ENCODE results near the gene FBXO31.
"Not testable (repeated sequence)": the region's sequence is repeated elsewhere in the genome, so short reads cannot be mapped to it uniquely, and the experiment has no call there.

FBXO31 gene

DNA sequence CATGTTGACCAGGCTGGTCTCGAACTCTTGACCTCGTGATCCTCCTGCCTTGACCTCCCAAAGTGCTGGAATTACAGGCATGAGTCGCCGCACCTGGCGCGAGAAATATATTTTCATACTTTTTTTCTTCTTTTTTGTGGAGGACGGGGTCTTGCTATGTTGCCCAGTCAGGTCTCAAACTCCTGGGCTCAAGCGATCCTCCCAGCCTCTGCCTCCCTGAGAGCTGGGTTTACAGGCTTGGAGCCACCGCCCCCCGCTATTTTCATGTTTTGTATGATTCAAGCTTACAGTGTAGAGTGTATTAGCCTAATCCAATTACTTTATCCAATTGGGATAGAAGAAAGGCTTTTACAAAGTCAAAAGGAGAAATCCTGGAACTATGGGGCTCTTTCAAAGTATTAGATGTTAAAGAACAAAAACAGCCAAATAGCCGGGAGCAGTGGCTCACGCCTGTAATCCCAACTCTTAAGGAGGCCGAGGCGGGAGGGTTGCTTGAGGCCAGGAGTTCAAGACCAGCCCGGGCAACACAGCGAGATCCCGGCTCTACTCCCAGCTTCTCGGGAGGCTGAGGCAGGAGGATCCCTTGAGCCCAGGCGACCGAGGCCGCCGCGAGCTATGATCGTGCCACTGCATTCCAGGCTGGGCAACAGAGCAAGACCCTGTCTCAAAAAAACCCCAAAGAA, 7.2 kb upstream of the FBXO31 start:
- H3K9me3 ChIP-seq (replicated peaks in 1 of 11), result no peaks in the 10 kb centered on the region
- peak overlapping the region; percentile 88 to 97 (median 94); a peak in 19 of 20 replicates for H3K4me3 ChIP-seq
- H3K27me3 ChIP-seq, result no peaks in the 10 kb centered on the region
- H3K4me2 ChIP-seq, result peak overlapping the region; percentile 92 to 99 (median 97)
- peak overlapping the region; percentile 94 to 99 (median 96) for H3K27ac ChIP-seq
- H3K9ac ChIP-seq, result peak overlapping the region; percentile 94 to 100 (median 98)
- H3K36me3 ChIP-seq, result peaks cover 4 to 10% (median 6%) of the 10 kb centered on the region in 11 experiments; a peak in 6 of 22 replicates
- no peak for TF ChIP-seq Cebpa-rat (IDR thresholded peaks at IDR 0.05)
- H3K4me1 ChIP-seq, result peaks cover 73 to 81% (median 77%) of the 10 kb centered on the region in 10 experiments
- peaks cover 32 to 36% (median 36%) of the 10 kb centered on the region in 11 experiments for H4K20me1 ChIP-seq

DNA sequence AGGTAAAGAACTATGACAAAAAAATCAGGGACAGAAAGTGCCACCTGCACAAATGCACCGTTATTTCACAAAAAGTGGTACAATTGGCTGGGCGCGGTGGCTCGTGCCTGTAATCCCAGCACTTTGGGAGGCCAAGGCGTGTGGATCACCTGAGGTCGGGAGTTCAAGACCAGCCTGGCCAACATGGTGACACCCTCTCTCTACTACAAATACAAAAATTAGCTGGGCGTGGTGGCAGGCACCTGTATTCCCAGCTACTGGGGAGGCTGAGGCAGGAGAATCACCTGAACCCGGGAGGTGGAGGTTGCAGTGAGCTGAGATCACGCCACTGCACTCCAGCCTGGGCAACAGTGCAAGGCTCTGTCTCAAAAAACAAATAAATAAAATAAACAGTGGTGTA, 6.3 kb upstream of the FBXO31 start:
- peak overlapping the region in 3 of 11 experiments; percentile 73 to 81 (median 78); a peak in 1 of 22 replicates for H3K9ac ChIP-seq
- peak overlapping the region in 8 of 11 experiments; percentile 70 to 92 (median 80); a peak in 11 of 22 replicates for H3K4me2 ChIP-seq
- not testable (repeated sequence) for H3K9me3 ChIP-seq (replicated peaks in 1 of 11); H3K4me3 ChIP-seq; H3K36me3 ChIP-seq; H3K27me3 ChIP-seq
- H3K4me1 ChIP-seq, result peaks cover 73 to 83% (median 77%) of the 10 kb centered on the region in 10 experiments
- H4K20me1 ChIP-seq, result peaks cover 23 to 28% (median 27%) of the 10 kb centered on the region in 11 experiments
- peak overlapping the region in 9 of 11 experiments; percentile 88 to 97 (median 95); a peak in 15 of 22 replicates for H3K27ac ChIP-seq

DNA sequence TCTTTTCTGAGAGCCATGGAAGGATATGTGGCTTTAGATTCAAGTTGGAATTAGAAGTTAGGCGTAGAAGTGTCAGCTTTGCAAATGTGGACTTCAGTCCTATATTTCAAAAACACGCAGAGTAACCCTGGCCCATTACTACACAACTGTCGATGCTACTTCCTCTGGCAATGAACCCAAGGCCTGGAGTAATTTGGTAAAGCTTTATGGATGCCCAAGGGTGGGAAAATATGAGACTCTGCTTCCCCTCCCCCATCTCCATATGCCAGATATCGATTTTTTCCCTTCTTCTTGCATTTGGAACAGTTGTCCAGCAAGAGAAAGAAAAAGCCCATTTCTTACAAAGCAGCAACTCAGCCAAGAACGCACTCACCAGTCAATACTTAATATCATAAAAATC, 5.7 kb upstream of the FBXO31 start:
- H3K36me3 ChIP-seq, result no peaks in the 10 kb centered on the region
- peaks cover 72 to 82% (median 76%) of the 10 kb centered on the region in 10 experiments for H3K4me1 ChIP-seq
- H4K20me1 ChIP-seq, result peaks cover 17 to 21% (median 20%) of the 10 kb centered on the region in 11 experiments
- TF ChIP-seq Cebpa-rat (IDR thresholded peaks at IDR 0.05), result no peak
- no peaks in the 10 kb centered on the region for H3K9me3 ChIP-seq (replicated peaks in 1 of 11)
- H3K27me3 ChIP-seq, result no peaks in the 10 kb centered on the region
- H3K9ac ChIP-seq, result peak overlapping the region in 9 of 11 experiments; percentile 19 to 81 (median 75); a peak in 14 of 22 replicates
- peak overlapping the region; percentile 50 to 92 (median 78) for H3K4me2 ChIP-seq
- H3K27ac ChIP-seq, result peak overlapping the region; percentile 80 to 97 (median 91)
- H3K4me3 ChIP-seq, result peak overlapping the region in 1 of 10 experiments; percentile 42; a peak in 1 of 20 replicates

DNA sequence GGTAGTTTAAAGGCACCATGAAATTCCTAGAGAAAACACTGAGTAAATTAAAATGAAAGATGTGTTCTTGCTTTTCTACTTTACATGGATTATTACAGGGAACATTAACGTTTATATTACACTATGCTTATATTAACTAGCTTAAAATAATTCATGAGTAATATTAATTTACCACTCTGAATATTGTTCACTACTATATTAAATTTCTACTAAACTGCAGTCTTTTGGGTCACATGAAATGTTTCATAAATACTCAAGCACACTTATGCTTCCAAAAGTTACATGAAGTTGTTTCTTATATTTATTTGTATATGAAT, 5.2 kb upstream of the FBXO31 start:
- peaks cover 12 to 16% (median 16%) of the 10 kb centered on the region in 11 experiments for H4K20me1 ChIP-seq
- no peaks in the 10 kb centered on the region for H3K9me3 ChIP-seq (replicated peaks in 1 of 11)
- peak overlapping the region; percentile 80 to 97 (median 91) for H3K27ac ChIP-seq
- H3K4me3 ChIP-seq, result peak overlapping the region; percentile 20 to 56 (median 42); a peak in 15 of 20 replicates
- no peak for TF ChIP-seq Cebpa-rat (IDR thresholded peaks at IDR 0.05)
- H3K4me1 ChIP-seq, result peaks cover 68 to 78% (median 72%) of the 10 kb centered on the region in 10 experiments
- H3K27me3 ChIP-seq, result no peaks in the 10 kb centered on the region
- peak overlapping the region; percentile 50 to 94 (median 82) for H3K4me2 ChIP-seq
- H3K36me3 ChIP-seq, result no peaks in the 10 kb centered on the region
- H3K9ac ChIP-seq, result peak overlapping the region; percentile 73 to 82 (median 78)

DNA sequence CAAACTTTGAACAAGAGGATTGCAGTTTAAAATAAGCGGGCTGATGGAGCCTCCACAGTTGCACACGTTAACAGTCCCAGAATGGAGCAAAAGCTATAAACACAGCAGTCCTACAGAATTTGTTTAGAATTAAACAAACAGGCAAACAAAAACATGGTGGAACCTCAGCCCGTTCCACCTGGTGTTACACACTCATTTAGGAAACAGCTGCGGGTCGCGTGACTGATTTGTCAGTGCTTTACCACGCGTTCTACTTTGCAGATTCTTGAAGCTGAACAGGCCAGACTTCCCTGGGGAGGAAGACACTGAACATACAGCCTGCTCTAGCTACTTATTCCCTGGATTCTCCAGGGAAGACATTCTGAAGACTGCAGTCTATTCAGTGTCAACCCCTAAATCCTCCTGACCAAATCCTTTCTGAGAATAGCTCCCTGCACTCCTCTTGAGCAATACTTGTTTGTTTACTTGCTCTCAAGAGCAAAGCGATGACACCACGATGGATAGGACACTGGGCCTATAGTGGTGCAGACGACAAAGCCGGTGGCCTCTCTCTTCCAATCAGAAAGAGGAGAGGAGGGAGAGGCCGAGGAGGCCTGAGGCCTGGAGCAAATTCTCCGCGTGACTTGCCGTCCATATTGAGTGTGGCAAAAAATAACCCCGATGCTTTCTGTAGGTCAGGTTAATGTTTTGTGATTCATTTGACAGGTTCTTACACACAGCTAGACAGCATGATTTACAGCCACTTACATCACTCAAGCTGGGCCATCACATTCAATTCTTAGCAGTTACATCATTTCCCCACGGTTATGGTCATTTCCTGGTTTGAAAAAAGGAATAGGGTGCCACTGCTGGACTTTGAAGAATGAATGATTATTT, 4.6 kb upstream of the FBXO31 start:
- Histone ChIP-seq H3K4me1 (peaks cover 62 to 72% (median 66%) of the 10 kb centered on the region in 10 experiments), H4K20me1 (peaks cover 6 to 10% (median 10%) of the 10 kb centered on the region in 11 experiments), H3K27ac (peak overlapping the region; percentile 80 to 97 (median 91)), H3K36me3 (no peaks in the 10 kb centered on the region), H3K27me3 (no peaks in the 10 kb centered on the region), H3K9ac (peak overlapping the region; percentile 73 to 82 (median 78)), H3K9me3 (replicated peaks in 1 of 11) (no peaks in the 10 kb centered on the region), H3K4me2 (peak overlapping the region; percentile 71 to 94 (median 82)), H3K4me3 (peak overlapping the region; percentile 20 to 56 (median 42); a peak in 18 of 20 replicates)
- TF ChIP-seq Cebpa-rat (IDR thresholded peaks at IDR 0.05), result peak; percentile 74 to 97 (median 91); a peak in 19 of 22 replicates

DNA sequence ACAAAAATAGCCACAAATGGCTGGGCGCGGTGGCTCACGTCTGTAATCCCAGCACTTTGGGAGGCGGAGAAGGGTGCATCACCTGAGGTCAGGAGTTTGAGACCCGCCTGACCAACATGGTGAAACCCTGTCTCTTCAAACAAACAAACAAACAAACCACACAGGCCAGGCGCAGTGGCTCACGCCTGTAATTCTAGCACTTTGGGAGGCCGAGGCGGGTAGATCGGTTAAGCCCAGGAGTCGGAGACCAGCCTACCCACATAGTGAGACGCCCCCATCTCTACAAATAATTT, 1.2 kb upstream of the FBXO31 start:
- Histone ChIP-seq H3K27ac (peak overlapping the region; percentile 77 to 95 (median 91)), H3K9ac (peak overlapping the region; percentile 82 to 95 (median 88))

DNA sequence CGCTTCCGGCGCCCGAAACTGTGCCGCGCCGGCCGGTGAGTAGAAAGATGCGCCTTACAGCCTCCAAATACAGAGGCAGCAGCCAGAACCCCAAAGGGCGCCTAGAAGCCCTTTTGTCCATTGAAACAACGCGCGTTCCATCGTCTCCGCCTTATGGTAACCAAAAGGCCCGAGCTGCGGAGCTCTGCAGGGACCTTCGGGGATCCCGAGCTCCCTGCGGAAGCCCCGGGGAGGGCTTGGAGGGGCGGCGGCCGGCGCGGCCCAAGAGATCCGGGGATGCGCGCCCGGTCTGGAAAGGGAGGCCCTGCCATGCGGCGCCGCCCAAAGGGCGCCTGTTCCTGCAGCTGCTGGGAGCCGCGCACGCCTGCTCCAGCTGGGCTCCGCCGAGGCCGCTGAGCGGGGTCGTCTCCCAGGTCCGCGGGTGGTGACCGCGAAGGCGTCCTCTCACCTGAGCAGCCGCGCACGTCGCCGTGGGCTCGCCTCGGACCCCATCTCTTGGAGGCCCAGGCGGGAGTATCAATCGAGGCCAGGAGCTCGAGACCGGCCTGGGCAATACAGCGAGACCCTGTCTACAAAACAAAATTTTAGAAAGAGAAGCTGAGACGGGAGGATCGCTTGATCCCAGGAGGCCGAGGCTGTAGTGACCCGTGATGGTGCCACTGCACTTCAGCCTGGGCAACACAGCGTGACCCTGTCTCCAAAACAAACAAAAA, 742 bp upstream of the FBXO31 start:
- Histone ChIP-seq H3K4me1 (peaks cover 67 to 77% (median 71%) of the 10 kb centered on the region in 10 experiments), H3K9me3 (replicated peaks in 1 of 11) (no peaks in the 10 kb centered on the region)
- TF ChIP-seq Cebpa-rat (IDR thresholded peaks at IDR 0.05), result no peak

More for the DNA sequence above, 1.2 kb upstream of the FBXO31 start:
- peak overlapping the region; percentile 60 to 88 (median 78) for H3K4me3 ChIP-seq
- not testable (repeated sequence) for H3K36me3 ChIP-seq; H3K9me3 ChIP-seq (replicated peaks in 1 of 11); H3K27me3 ChIP-seq
- peaks cover 27 to 34% (median 32%) of the 10 kb centered on the region in 11 experiments; a peak in 21 of 22 replicates for H4K20me1 ChIP-seq
- H3K4me2 ChIP-seq, result peak overlapping the region; percentile 72 to 97 (median 88)
- peaks cover 72 to 82% (median 76%) of the 10 kb centered on the region in 10 experiments for H3K4me1 ChIP-seq

DNA sequence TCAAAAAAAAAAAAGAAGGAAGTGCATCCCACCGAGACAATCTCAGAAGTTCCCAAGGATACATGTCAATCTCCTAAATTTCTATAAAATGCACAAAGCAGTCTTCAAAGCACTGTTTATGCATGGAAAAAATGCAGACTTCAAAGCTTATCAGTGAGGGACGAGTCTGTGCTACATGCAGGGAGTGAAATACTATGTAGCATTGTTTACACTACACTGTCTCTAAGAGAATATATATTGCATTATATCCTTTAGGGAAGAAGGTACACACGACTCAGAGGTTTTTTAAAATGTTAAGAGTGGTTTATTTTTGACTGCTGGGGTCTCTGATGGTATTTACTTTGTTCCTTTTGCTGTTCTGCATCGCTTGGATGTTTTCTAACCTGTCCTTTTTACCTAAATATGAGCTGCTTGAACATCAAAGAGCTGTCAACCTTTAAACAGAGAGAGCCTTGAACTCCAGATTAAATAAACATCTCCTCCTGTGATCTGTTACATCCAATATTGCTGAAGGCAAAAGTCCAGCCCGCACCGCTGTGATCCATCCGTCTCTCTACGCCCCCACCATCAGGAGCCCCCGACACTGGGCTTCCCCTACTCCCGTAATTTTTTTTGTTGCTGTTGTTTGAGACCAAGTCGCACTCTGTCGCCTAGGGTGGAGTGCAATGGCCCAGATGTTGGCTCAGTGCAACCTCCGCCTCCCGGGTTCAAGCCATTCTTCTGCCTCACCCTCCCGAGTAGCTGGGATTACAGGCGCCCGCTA, 1.4 kb downstream of the FBXO31 start:
- Histone ChIP-seq H3K27me3 (peaks cover 0 to 3% (median 0%) of the 10 kb centered on the region in 11 experiments; a peak in 1 of 22 replicates), H3K9ac (peak overlapping the region; percentile 82 to 95 (median 88)), H3K36me3 (peaks cover 0 to 24% (median 11%) of the 10 kb centered on the region in 11 experiments; a peak in 11 of 22 replicates), H3K4me3 (peak overlapping the region; percentile 60 to 88 (median 78)), H3K9me3 (replicated peaks in 1 of 11) (no peaks in the 10 kb centered on the region), H3K4me2 (peak overlapping the region; percentile 84 to 99 (median 92)), H4K20me1 (peaks cover 45 to 60% (median 58%) of the 10 kb centered on the region in 11 experiments; a peak in 21 of 22 replicates), H3K27ac (peak overlapping the region in 10 of 11 experiments; percentile 85 to 95 (median 92); a peak in 19 of 22 replicates), H3K4me1 (peaks cover 52 to 58% (median 55%) of the 10 kb centered on the region in 10 experiments)
- no peak for TF ChIP-seq Cebpa-rat (IDR thresholded peaks at IDR 0.05)

More for the DNA sequence above, 742 bp upstream of the FBXO31 start:
- Histone ChIP-seq H3K27me3 (no peaks in the 10 kb centered on the region), H3K4me2 (peak overlapping the region; percentile 72 to 97 (median 88)), H4K20me1 (peaks cover 32 to 39% (median 37%) of the 10 kb centered on the region in 11 experiments; a peak in 21 of 22 replicates), H3K4me3 (peak overlapping the region; percentile 60 to 88 (median 78)), H3K36me3 (peaks cover 0 to 7% (median 1%) of the 10 kb centered on the region in 11 experiments; a peak in 5 of 22 replicates), H3K27ac (peak overlapping the region; percentile 77 to 95 (median 91)), H3K9ac (peak overlapping the region; percentile 82 to 95 (median 88))

All from BLaER1 treated with 17β-estradiol and CSF1 and Interleukin-3, amounts not matched to agents 10 nM and 100 nM (cell line).